OCI-LY7 (cell line): ENCODE measurements around the gene GFRA3.

Experiments
- CTCF ChIP-seq: fragments of 200-600 bp; sonication (generic); conservative IDR thresholded peaks from 2 replicates; pipeline ENCODE4 v1.5.1; 2014; ENCODE audit warnings: mild to moderate bottlenecking, antibody characterized with exemption, low read length, moderate library complexity, mixed read lengths
- EZH2phosphoT487 ChIP-seq: fragments of 200-600 bp; sonication (generic); IDR thresholded peaks from 2 replicates; pipeline ENCODE4 v1.6.1; 2018; ENCODE audit warnings: low read depth, borderline replicate concordance, mild to moderate bottlenecking, mixed run types, antibody characterized with exemption, low read length, moderate library complexity, mixed read lengths

DNA sequence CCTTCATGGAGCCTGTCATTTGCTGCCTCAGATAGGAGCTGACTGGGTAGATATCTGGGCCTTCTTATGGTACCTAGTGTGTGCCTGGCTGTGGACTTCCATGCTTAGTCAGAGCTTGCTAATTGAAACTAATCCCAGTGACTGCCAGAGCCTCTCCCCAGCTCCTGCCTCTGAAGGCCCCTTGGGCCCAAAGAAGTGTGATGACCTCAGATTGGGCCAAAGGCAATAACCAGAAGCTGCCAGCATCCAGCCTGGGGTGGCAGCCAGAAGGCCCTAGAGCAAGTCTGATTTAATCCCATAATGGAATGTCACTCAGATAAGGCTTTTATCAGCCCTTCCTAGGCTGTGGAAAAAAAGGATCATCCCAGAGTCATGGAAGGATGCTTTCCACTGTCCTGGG lies 44.2 kb downstream of the GFRA3 start:
- TF ChIP-seq CTCF: no peak
- TF ChIP-seq EZH2phosphoT487: no peak
